Astrocyte (in vitro differentiated cells and primary cell): Measurements from ENCODE around the gene GPX4.

ENCODE experiments used
- EZH2 ChIP-seq: IDR thresholded peaks from 2 replicates; pipeline ENCODE4 v1.6.1; 2012; ENCODE audit warnings: mild to moderate bottlenecking, low read length, inconsistent platforms; ENCODE audit not compliant: insufficient read depth
- TF ChIP-seq, protein P1 (sequence below): IDR thresholded peaks from 2 replicates; pipeline ENCODE4 v1.5.1; 2011; ENCODE audit warnings: low read depth, mild to moderate bottlenecking, inconsistent platforms, low read length, moderate library complexity; ENCODE audit not compliant: insufficient read depth

DNA sequence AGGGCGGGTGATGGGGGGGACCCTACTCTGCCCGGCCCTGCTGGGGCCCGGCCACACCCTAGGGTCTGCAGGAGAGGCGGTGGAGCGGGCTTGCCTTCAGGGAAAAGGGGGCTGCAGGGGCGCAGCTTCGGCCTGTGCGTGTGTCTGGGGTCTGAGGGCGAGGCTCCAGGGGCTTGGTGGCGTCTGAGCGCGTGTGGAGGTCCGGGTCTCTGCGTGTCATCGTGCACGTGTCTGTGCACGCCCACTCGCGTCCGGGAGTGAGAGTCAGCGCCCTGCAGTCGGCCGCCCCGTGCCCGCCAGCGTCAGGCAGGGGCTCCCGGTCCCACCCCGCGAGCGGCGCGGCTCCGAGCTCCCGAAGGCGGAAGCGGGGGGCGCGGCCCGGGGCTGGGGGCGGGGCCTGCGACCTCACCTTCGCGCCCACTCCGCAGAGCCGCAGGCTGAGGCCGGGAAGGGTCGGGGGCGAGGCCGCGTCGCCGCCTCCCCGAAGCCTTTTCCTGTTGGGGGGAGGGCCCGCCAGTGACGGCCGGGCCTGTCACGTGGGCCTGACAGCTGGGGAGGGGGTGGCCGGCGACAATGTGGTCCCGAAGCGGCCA, 37.0 kb upstream of the GPX4 start, which contains the start of gene ARHGAP45:
- no peak for TF ChIP-seq EZH2
- TF ChIP-seq, protein P1, sequence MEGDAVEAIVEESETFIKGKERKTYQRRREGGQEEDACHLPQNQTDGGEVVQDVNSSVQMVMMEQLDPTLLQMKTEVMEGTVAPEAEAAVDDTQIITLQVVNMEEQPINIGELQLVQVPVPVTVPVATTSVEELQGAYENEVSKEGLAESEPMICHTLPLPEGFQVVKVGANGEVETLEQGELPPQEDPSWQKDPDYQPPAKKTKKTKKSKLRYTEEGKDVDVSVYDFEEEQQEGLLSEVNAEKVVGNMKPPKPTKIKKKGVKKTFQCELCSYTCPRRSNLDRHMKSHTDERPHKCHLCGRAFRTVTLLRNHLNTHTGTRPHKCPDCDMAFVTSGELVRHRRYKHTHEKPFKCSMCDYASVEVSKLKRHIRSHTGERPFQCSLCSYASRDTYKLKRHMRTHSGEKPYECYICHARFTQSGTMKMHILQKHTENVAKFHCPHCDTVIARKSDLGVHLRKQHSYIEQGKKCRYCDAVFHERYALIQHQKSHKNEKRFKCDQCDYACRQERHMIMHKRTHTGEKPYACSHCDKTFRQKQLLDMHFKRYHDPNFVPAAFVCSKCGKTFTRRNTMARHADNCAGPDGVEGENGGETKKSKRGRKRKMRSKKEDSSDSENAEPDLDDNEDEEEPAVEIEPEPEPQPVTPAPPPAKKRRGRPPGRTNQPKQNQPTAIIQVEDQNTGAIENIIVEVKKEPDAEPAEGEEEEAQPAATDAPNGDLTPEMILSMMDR: no peak
